Activated CD8-positive, alpha-beta T cell treated with anti-CD3 and anti-CD28 coated beads for 36 hours (primary cell): ENCODE measurements around the gene CNPY1. TPM values are rescaled to one million over a fixed set of nuclear protein-coding genes. Genes with fewer than 3 reads are reported as not detected.

ENCODE experiments used
- ATAC-seq: fragments of 200-7000 bp; cut with Tn5 transposase; one replicate; pipeline ENCODE4 v1.10.0; 2021; ENCODE audit warnings: mild to moderate bottlenecking, moderate library complexity
- CTCF ChIA-PET: fragments of 350-600 bp; sonication (Branson Sonifier 250); formaldehyde crosslinking; loops from one replicate; lab custom pipeline; 2021; ENCODE audit warnings: antibody characterized with exemption; lab: Charles Lee
- POLR2A ChIA-PET: fragments of 350-600 bp; sonication (Branson Sonifier 250); formaldehyde crosslinking; loops from one replicate; lab custom pipeline; 2021; ENCODE audit warnings: antibody characterized with exemption; lab: Charles Lee
- DNase-seq: peaks from one replicate; pipeline ENCODE4 v3.0.0-alpha.2; 2020
- H3K27ac Mint-ChIP-seq: one replicate; pipeline ENCODE4 v1.8.0; 2021; ENCODE audit warnings: mild to moderate bottlenecking, mixed read lengths
- H3K27me3 Mint-ChIP-seq: one replicate; pipeline ENCODE4 v1.8.0; 2021; ENCODE audit warnings: mixed read lengths
- H3K36me3 Mint-ChIP-seq: one replicate; pipeline ENCODE4 v1.8.0; 2021; ENCODE audit warnings: low read depth, mixed read lengths
- H3K4me1 Mint-ChIP-seq: one replicate; pipeline ENCODE4 v1.8.0; 2021; ENCODE audit warnings: low read depth, mixed read lengths
- H3K4me3 Mint-ChIP-seq: one replicate; pipeline ENCODE4 v1.8.0; 2021; ENCODE audit warnings: mild to moderate bottlenecking, moderate library complexity, mixed read lengths
- H3K9me3 Mint-ChIP-seq: one replicate; pipeline ENCODE4 v1.8.0; 2021; ENCODE audit warnings: mixed read lengths
- intact Hi-C: fragments of 100-400 bp; cut with micrococcal nuclease; formaldehyde crosslinking; loops from one replicate; pipeline ENCODE4 v1.10.0; 2022
- total RNA-seq, 2 experiments: library from RNA; stranded (reverse); gene quantifications; one replicate each; pipeline ENCODE4 v1.2.3, GENCODE V29; 2021
- TF ChIP-seq, protein P1 (sequence below): fragments of 200-600 bp; IDR thresholded peaks from one replicate; pipeline ENCODE4 v1.8.0; 2022; ENCODE audit warnings: antibody characterized with exemption, mild to moderate bottlenecking

CNPY1 gene
- total RNA-seq, 2 experiments from 2014 or later: not detected

DNA sequence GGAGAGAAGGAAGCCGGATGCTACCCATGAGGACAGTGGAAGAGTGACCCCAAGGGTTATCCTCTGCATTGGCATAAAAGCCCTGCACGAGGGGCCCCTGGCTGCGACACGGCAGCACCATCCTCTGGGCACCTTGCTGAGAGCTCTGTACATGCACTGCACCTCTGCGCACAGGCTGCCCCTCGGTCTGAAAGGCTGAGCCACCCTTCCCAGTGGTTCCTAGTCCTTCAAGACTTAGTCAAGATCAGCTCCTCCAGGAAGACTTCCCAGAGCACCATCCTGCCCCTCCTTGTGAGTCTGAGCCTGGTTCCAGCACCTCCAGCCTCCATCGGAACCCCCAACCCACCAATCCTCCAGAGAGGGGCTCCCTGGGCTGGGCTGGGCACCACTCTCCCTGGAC is 37.9 kb upstream of the CNPY1 start:
- intact Hi-C loops: no loop called here
- POLR2A ChIA-PET: no interaction called here
- DNase-seq (no peak), ATAC-seq (no peak)
- CTCF ChIA-PET: interaction anchor here (1.5 to 2.6 kb wide), 2 partner anchors 11 to 15 kb away, joined by 4 to 21 read pairs; no protein-coding TSS in a partner anchor
- Mint-ChIP-seq H3K36me3 (no peaks in the 10 kb centered on the region), H3K4me1 (peaks cover 14% of the 10 kb centered on the region), H3K4me3 (no peak overlapping the region), H3K27me3 (peaks cover 26% of the 10 kb centered on the region), H3K9me3 (no peaks in the 10 kb centered on the region), H3K27ac (no peak overlapping the region)
- TF ChIP-seq, protein P1, sequence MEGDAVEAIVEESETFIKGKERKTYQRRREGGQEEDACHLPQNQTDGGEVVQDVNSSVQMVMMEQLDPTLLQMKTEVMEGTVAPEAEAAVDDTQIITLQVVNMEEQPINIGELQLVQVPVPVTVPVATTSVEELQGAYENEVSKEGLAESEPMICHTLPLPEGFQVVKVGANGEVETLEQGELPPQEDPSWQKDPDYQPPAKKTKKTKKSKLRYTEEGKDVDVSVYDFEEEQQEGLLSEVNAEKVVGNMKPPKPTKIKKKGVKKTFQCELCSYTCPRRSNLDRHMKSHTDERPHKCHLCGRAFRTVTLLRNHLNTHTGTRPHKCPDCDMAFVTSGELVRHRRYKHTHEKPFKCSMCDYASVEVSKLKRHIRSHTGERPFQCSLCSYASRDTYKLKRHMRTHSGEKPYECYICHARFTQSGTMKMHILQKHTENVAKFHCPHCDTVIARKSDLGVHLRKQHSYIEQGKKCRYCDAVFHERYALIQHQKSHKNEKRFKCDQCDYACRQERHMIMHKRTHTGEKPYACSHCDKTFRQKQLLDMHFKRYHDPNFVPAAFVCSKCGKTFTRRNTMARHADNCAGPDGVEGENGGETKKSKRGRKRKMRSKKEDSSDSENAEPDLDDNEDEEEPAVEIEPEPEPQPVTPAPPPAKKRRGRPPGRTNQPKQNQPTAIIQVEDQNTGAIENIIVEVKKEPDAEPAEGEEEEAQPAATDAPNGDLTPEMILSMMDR: no peak

DNA sequence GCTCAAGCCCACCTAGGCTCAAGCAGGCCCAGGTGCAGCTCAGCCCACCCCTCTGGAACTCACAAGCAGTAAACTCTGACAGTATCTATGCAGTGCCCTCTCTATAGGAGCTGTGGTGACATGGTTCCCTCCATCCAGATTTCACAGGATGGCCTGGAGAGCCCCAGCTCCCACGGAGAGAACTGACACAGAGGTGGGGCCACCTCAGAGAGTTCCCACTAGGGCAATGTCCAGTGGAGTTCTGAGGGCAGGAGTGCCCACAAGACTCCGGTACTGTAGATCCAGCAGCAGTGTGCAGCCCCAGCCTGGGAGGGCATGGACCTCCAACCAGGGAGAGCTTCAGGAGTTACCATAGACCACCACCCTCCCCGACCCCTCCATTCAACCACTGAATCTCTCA is 37.3 kb upstream of the CNPY1 start:
- Mint-ChIP-seq H3K9me3 (no peaks in the 10 kb centered on the region), H3K4me3 (no peak overlapping the region), H3K27me3 (peaks cover 26% of the 10 kb centered on the region), H3K36me3 (no peaks in the 10 kb centered on the region), H3K4me1 (peaks cover 14% of the 10 kb centered on the region), H3K27ac (no peak overlapping the region)
- CTCF ChIA-PET: interaction anchor here (1.5 to 2.6 kb wide), 2 partner anchors 12 to 15 kb away, joined by 4 to 21 read pairs; no protein-coding TSS in a partner anchor
- POLR2A ChIA-PET: no interaction called here
- no peak for DNase-seq
- TF ChIP-seq, protein P1: no peak
- ATAC-seq: no peak
- intact Hi-C loops: no loop called here

DNA sequence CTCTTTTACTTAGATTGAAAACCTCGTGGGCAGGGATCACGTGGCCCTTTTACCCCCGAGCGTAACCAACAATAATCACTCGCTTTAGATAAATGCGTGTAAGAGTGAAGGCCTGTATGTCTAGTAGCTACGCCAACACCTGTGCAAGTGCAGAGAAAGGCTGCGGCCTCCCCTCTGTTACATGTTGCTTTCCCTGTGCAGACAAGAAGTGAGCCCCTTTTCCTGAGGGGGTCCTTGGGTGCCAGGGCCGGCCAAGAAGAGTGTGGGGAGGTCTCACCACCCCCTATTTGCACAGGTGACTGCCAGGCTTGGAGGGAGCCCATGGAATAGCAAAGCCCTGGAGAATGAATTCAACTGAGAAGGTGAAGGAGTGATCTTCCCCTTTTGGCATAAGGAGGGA is 35.6 kb upstream of the CNPY1 start:
- Mint-ChIP-seq H3K27ac (no peak overlapping the region), H3K4me1 (peaks cover 14% of the 10 kb centered on the region), H3K36me3 (no peaks in the 10 kb centered on the region), H3K27me3 (peaks cover 23% of the 10 kb centered on the region), H3K4me3 (no peak overlapping the region), H3K9me3 (no peaks in the 10 kb centered on the region)
- TF ChIP-seq, protein P1: no peak
- DNase-seq (no peak), ATAC-seq (no peak)
- ChIA-PET CTCF (no interaction called here), POLR2A (no interaction called here)
- intact Hi-C loops: no loop called here

DNA sequence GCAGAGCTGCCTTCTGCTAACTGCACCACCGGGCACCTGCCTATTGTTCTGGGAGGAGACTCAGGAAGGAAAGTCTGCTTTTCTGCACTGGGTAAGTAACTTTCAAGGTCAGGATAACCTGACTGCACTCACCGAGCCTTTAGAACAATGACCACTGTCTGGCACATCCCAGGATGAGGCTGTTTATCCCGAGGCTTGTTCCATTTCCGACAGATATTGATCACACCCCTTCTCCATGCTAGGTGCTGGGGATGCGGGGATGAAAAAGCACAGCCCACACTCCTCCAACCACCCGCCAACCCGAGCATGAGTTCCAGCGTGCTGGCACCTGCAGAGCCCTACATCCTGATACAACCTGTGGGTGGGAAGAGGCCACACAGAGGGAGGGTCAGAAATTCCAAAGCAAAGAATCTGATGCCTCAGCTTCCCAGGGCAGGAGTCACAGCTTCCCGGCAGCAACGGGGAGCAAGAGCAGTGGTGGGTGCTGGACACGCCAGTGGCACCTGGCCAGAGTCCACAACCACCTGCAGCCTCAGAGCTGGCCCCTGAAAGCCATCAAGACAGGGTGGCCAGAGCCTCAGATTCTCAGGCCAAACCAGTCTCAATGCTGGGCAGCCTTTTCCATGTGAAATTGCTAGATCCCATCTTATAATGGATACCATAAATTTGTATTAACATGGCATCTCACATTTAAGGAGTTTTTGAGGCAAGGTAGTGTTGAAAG is 34.9 kb upstream of the CNPY1 start:
- POLR2A ChIA-PET: no interaction called here
- intact Hi-C loops: no loop called here

DNA sequence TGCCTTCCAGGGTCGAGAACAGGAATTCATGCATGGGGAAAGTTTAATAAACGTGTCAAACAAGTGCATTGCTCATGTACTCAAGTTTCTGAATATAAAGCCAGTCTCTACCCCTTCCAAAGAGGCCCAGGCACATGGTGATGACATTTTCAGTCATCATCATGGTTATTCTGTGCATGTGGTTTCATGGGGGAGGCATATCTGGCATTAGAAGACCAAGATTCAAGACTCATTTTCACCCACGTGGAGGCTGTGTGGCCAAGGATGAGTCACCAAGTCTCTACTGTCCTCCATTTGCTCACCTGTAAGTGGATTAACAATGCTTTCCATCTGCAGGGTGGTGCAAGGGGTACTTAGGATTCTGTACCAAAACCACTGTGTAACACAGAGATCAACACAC is 34.0 kb upstream of the CNPY1 start:
- Mint-ChIP-seq H3K27ac (no peak overlapping the region), H3K9me3 (no peaks in the 10 kb centered on the region), H3K36me3 (no peaks in the 10 kb centered on the region), H3K27me3 (peaks cover 12% of the 10 kb centered on the region), H3K4me3 (no peak overlapping the region), H3K4me1 (peaks cover 14% of the 10 kb centered on the region)
- DNase-seq (peak; percentile 84), ATAC-seq (peak; percentile 93)
- intact Hi-C loops: no loop called here
- ChIA-PET CTCF (no interaction called here), POLR2A (no interaction called here)
- TF ChIP-seq, protein P1: no peak

More for the DNA sequence above, 34.9 kb upstream of the CNPY1 start:
- no peak overlapping the region for H3K27ac Mint-ChIP-seq
- H3K9me3 Mint-ChIP-seq: no peaks in the 10 kb centered on the region
- no peak overlapping the region for H3K4me3 Mint-ChIP-seq
- no peak for ATAC-seq
- CTCF ChIA-PET: no interaction called here
- no peak for DNase-seq
- TF ChIP-seq, protein P1: no peak
- H3K4me1 Mint-ChIP-seq: peaks cover 14% of the 10 kb centered on the region
- no peaks in the 10 kb centered on the region for H3K36me3 Mint-ChIP-seq
- peaks cover 19% of the 10 kb centered on the region for H3K27me3 Mint-ChIP-seq
